ENCODE results near the gene CPNE4.
"Not testable (repeated sequence)": the region's sequence is repeated elsewhere in the genome, so short reads cannot be mapped to it uniquely, and the experiment has no call there.

CPNE4 gene

GRCh38 chr3:131973731-131974130 is 61.1 kb downstream of the CPNE4 start:
- H3K4me3 ChIP-seq (replicated peaks in 1 of 2; ENCODE audit: low read depth in 2 of 2, low read length in 2 of 2), result no peak overlapping the region
- DNase-seq (ENCODE audit: low read depth in 2 of 2), result peak in 1 of 2 donors; percentile 27
- TF ChIP-seq CTCF (IDR thresholded peaks at IDR 0.05; ENCODE audit: low read depth, low read length), result no peak

GRCh38 chr3:131972550-131972949 is 62.3 kb downstream of the CPNE4 start:
- DNase-seq (ENCODE audit: low read depth in 2 of 2), result no peak
- no peak for TF ChIP-seq CTCF (IDR thresholded peaks at IDR 0.05; ENCODE audit: low read depth, low read length)
- no peak overlapping the region for H3K4me3 ChIP-seq (replicated peaks in 1 of 2; ENCODE audit: low read depth in 2 of 2, low read length in 2 of 2)

- DNase-seq (ENCODE audit: low read depth in 2 of 2), result no peak
- no peak overlapping the region for H3K4me3 ChIP-seq (replicated peaks in 1 of 2; ENCODE audit: low read depth in 2 of 2, low read length in 2 of 2)
- TF ChIP-seq CTCF (IDR thresholded peaks at IDR 0.05; ENCODE audit: low read depth, low read length), result no peak
These were observed 62.7 kb downstream of the CPNE4 start for GRCh38 chr3:131972091-131972490.

GRCh38 chr3:131963442-131963841 is 71.4 kb downstream of the CPNE4 start:
- not testable (repeated sequence) for H3K4me3 ChIP-seq (replicated peaks in 1 of 2; ENCODE audit: low read depth in 2 of 2, low read length in 2 of 2)
- DNase-seq (ENCODE audit: low read depth in 2 of 2), result peak in 1 of 2 donors; percentile 21

GRCh38 chr3:131962982-131963381 is 71.8 kb downstream of the CPNE4 start:
- no peak for TF ChIP-seq CTCF (IDR thresholded peaks at IDR 0.05; ENCODE audit: low read depth, low read length)
- H3K4me3 ChIP-seq (replicated peaks in 1 of 2; ENCODE audit: low read depth in 2 of 2, low read length in 2 of 2), result no peak overlapping the region
- no peak for DNase-seq (ENCODE audit: low read depth in 2 of 2)

GRCh38 chr3:131960324-131960723 is 74.5 kb downstream of the CPNE4 start:
- H3K4me3 ChIP-seq (replicated peaks in 1 of 2; ENCODE audit: low read depth in 2 of 2, low read length in 2 of 2), result no peak overlapping the region
- DNase-seq (ENCODE audit: low read depth in 2 of 2), result peak; percentile 59 to 61
- no peak for TF ChIP-seq CTCF (IDR thresholded peaks at IDR 0.05; ENCODE audit: low read depth, low read length)

- no peak overlapping the region for H3K4me3 ChIP-seq (replicated peaks in 1 of 2; ENCODE audit: low read depth in 2 of 2, low read length in 2 of 2)
- DNase-seq (ENCODE audit: low read depth in 2 of 2), result no peak
- TF ChIP-seq CTCF (IDR thresholded peaks at IDR 0.05; ENCODE audit: low read depth, low read length), result no peak
These were observed 76.8 kb downstream of the CPNE4 start for GRCh38 chr3:131957980-131958379.
